Testis (tissue), 2 donors: ENCODE data around the gene P3R3URF.

Experiments
- POLR2A ChIP-seq: fragments of 450-650 bp; IDR thresholded peaks from one replicate; pipeline ENCODE4 v1.6.1; 2017; ENCODE audit warnings: antibody characterized with exemption, mild to moderate bottlenecking, moderate library complexity
- TF ChIP-seq, protein P1 (sequence below), 3 experiments: fragments of 450-650 bp in 2 of 3; fragments of 200-600 bp in 1 of 3; sonication (generic) in 1 of 3; IDR thresholded peaks; one replicate each; pipeline ENCODE4 v1.5.1; 2016 to 2019; ENCODE audit warnings: antibody characterized with exemption in 3 of 3, mild to moderate bottlenecking in 2 of 3, moderate library complexity in 1 of 3

DNA sequence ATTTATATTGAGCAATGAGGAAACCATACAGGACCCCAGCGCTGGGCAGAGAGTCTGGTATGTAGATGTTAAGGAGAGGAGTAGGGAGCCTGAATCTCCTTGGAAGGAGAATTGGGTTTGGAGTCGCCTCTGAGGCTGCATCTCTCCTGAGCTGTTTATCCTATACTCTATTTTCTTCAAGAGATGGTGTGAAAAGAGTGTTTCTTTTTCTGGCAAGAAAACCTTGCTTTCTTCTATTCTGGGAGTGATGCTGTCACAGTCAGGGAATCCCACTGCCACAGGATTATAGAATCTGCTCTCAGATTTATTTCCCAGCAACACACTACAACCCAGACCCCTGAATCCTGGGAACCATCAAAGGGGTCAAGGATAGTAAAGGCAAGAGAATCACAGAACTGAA lies 30.1 kb upstream of the P3R3URF start:
- TF ChIP-seq, protein P1, sequence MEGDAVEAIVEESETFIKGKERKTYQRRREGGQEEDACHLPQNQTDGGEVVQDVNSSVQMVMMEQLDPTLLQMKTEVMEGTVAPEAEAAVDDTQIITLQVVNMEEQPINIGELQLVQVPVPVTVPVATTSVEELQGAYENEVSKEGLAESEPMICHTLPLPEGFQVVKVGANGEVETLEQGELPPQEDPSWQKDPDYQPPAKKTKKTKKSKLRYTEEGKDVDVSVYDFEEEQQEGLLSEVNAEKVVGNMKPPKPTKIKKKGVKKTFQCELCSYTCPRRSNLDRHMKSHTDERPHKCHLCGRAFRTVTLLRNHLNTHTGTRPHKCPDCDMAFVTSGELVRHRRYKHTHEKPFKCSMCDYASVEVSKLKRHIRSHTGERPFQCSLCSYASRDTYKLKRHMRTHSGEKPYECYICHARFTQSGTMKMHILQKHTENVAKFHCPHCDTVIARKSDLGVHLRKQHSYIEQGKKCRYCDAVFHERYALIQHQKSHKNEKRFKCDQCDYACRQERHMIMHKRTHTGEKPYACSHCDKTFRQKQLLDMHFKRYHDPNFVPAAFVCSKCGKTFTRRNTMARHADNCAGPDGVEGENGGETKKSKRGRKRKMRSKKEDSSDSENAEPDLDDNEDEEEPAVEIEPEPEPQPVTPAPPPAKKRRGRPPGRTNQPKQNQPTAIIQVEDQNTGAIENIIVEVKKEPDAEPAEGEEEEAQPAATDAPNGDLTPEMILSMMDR (IDR thresholded peaks at IDR 0.05): no peak
- no peak for TF ChIP-seq POLR2A
